Keratinocyte (primary cell): ENCODE data around the gene MDN1.

Source experiments
- EZH2 ChIP-seq: IDR thresholded peaks from one replicate; pipeline ENCODE4 v1.6.1; 2012; ENCODE audit warnings: inconsistent platforms, mild to moderate bottlenecking, low read length, moderate library complexity
- TF ChIP-seq, protein P1 (sequence below), 3 experiments: IDR thresholded peaks in 1 of 3; conservative IDR thresholded peaks in 1 of 3; optimal IDR thresholded peaks in 1 of 3; 2 replicates in 2 of 3; 3 replicates in 1 of 3; pipeline versions ENCODE3 to v1.5.1; 2011; ENCODE audit warnings: low read length in 3 of 3, mild to moderate bottlenecking in 3 of 3, moderate library complexity in 2 of 3, control low read depth in 1 of 3, inconsistent platforms in 1 of 3; ENCODE audit not compliant: insufficient read depth in 2 of 3; ENCODE audit errors: extremely low read depth in 1 of 3

DNA sequence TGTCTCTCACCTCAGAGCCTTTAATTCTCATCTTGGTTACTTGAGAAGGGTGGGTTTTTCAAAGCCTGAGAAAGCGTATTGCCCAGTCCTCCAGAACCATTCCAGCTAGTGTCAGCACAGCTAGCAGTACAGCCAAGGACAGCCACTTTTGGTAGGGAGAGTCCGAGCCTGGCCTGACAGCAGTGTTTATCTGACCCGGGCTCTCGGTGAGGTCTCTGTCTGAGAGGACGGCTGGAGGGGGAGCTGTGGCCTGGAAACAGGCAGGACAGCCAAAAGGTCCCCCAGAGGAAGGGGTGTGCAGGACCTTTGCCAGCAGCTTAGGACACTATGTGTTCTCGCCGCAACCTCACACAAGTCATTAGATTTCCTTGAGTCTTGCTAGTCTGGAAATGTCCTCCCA lies 219.9 kb downstream of the MDN1 start:
- no peak for TF ChIP-seq EZH2
- TF ChIP-seq, protein P1, sequence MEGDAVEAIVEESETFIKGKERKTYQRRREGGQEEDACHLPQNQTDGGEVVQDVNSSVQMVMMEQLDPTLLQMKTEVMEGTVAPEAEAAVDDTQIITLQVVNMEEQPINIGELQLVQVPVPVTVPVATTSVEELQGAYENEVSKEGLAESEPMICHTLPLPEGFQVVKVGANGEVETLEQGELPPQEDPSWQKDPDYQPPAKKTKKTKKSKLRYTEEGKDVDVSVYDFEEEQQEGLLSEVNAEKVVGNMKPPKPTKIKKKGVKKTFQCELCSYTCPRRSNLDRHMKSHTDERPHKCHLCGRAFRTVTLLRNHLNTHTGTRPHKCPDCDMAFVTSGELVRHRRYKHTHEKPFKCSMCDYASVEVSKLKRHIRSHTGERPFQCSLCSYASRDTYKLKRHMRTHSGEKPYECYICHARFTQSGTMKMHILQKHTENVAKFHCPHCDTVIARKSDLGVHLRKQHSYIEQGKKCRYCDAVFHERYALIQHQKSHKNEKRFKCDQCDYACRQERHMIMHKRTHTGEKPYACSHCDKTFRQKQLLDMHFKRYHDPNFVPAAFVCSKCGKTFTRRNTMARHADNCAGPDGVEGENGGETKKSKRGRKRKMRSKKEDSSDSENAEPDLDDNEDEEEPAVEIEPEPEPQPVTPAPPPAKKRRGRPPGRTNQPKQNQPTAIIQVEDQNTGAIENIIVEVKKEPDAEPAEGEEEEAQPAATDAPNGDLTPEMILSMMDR (optimal IDR thresholded peaks at IDR 0.05 in 1 of 3, IDR thresholded peaks at IDR 0.05 in 1 of 3, conservative IDR thresholded peaks at IDR 0.05 in 1 of 3; ENCODE audit: extremely low read depth in 1 of 3, insufficient read depth in 2 of 3, low read length in 3 of 3): no peak
